Spinal cord (tissue), 10 donors: Measurements from ENCODE around the gene TTC9. TPM values are rescaled to one million over a fixed set of nuclear protein-coding genes. Genes with fewer than 3 reads are reported as not detected.

Source experiments
- DNase-seq, 6 donors: peaks; one replicate each; pipeline versions ENCODE4 v3.0.0 to v3.0.0-alpha.2; 2013 to 2015; ENCODE audit warnings: low spot score in 6 of 6, low read depth in 4 of 6
- H3K27ac ChIP-seq: one replicate; pipeline ENCODE4 v1.5.1; 2013; ENCODE audit warnings: low read depth, low read length, control low read depth
- H3K27me3 ChIP-seq: one replicate; pipeline ENCODE4 v1.6.1; 2013; ENCODE audit warnings: low read length; ENCODE audit not compliant: control insufficient read depth, insufficient read depth
- H3K36me3 ChIP-seq: one replicate; pipeline ENCODE4 v1.6.1; 2013; ENCODE audit warnings: low read length; ENCODE audit not compliant: control insufficient read depth, insufficient read depth
- H3K4me1 ChIP-seq: one replicate; pipeline ENCODE4 v1.6.1; 2013; ENCODE audit warnings: low read length; ENCODE audit not compliant: control insufficient read depth, insufficient read depth
- H3K4me3 ChIP-seq: one replicate; pipeline ENCODE4 v1.5.1; 2013; ENCODE audit warnings: low read depth, low read length, control low read depth
- H3K9me3 ChIP-seq: one replicate; pipeline ENCODE4 v1.6.1; 2013; ENCODE audit warnings: low read length; ENCODE audit not compliant: control insufficient read depth, insufficient read depth
- WGBS: methylation state at CpG from one replicate; pipeline ENCODE4 v1.1.5; 2013; ENCODE audit warnings: missing lambda C conversion rate; ENCODE audit not compliant: insufficient coverage; 5-methylcytosine and 5-hydroxymethylcytosine counted together
- polyA plus RNA-seq, 2 donors: library from polyadenylated mRNA; unstranded; fragments of 120-200 nt; gene quantifications; one replicate each; pipeline ENCODE4 v1.2.1, GENCODE V29; 2013; ENCODE audit not compliant: insufficient read length in 2 of 2
- total RNA-seq, 2 donors: library from RNA; depleted of rRNA in 1 of 2; stranded (reverse); fragments of 120-200 nt in 1 of 2; fragments of >200 nt in 1 of 2; gene quantifications; one replicate each; pipeline versions ENCODE4 v1.2.3 to v1.2.4, GENCODE V29; 2013 to 2014
- donor health status: healthy.

Gene TTC9
- total and polyA plus RNA-seq, 4 donors: 10.0 to 41.1 (median 25.1) TPM

- H3K4me3 ChIP-seq: no peak overlapping the region
- peak overlapping the region; percentile 33 for H3K27ac ChIP-seq
- 82% methylated on average over 12 of the region's 15 CpGs for WGBS
- no peaks in the 10 kb centered on the region for H3K9me3 ChIP-seq
- H3K27me3 ChIP-seq: no peaks in the 10 kb centered on the region
- H3K4me1 ChIP-seq: peaks cover 19% of the 10 kb centered on the region
- DNase-seq: peak in 1 of 6 donors; percentile 57
- peaks cover 24% of the 10 kb centered on the region for H3K36me3 ChIP-seq
These were observed 29.4 kb downstream of the TTC9 start for GRCh38 chr14:70670992-70671651.

DNA sequence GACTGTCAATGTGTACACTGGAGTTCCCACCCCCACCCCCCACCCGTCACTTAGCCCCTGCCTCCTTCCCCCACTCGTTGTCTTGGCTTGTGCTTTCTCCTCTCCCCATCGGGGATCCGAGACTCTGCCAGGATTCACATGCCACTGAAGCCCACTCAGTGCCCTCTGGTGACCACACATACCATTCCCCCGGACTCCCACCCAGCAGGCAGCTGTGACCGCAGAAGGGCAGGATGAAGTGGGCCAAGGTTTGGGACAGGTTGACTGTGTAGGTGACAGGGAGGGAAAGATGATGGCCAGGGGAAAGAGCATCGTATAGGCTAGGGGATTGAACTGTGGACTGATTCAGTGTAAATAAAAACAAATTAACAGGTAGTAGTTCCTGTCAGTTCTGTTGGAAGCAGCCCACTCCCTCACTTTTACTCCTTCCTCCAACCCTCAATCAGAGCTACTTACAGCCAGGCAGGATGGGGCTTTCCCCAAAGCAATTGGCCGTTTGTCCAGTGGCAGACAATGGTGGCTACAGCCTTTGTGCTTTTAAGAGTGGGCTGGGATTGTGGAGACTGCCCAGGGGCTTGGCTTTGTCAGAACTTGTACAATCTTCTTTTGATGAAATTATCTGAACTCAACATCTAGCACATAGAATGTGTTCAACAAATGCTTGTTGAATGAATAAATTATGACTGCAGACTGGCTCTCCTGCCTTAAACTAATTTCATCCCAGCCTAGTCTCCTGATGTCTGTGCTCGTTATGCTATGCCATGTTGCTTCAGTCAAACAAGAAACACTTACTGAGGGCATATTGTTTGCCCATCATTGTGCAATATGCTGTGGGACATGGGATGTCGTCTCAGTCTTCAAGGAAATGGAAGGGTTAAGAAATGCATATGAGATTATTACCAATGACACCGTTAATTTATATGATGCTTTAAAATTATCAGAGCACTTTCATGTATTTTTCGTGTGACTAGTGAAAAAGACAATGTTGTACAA, 30.2 kb downstream of the TTC9 start:
- no peak overlapping the region for H3K4me3 ChIP-seq
- 33% methylated on average over 3 of the region's 12 CpGs for WGBS
- H3K9me3 ChIP-seq: no peaks in the 10 kb centered on the region
- no peaks in the 10 kb centered on the region for H3K27me3 ChIP-seq
- no peak for DNase-seq
- peaks cover 19% of the 10 kb centered on the region for H3K4me1 ChIP-seq
- peaks cover 24% of the 10 kb centered on the region for H3K36me3 ChIP-seq
- H3K27ac ChIP-seq: no peak overlapping the region

- Histone ChIP-seq H3K27ac (no peak overlapping the region), H3K36me3 (peaks cover 8% of the 10 kb centered on the region), H3K27me3 (no peaks in the 10 kb centered on the region), H3K4me3 (no peak overlapping the region), H3K4me1 (no peaks in the 10 kb centered on the region), H3K9me3 (no peaks in the 10 kb centered on the region)
- no peak for DNase-seq
- WGBS: 95% methylated on average over 3 of the region's 6 CpGs
These were observed 35.6 kb downstream of the TTC9 start for GRCh38 chr14:70677341-70677740.

DNA sequence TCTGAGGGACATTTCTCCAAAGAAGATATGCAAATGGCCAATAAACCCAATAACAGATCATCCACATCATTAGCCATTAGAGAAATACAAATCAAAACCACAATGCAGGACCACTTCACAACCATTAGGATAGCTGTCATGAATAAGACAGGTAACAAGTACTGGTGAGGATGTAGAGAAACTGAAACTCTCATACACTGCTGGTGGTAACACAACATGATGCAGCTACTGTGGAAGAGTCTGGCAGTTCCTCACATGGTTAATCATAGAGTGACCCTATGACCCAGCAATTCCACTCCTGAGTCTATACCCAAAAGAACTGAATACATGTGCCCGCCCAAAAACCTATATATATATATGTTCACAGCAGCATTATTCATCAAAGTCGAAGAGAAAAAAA, 39.0 kb downstream of the TTC9 start:
- no CpG with 5 or more reads among the region's 2 CpGs for WGBS
- DNase-seq: no peak

DNA sequence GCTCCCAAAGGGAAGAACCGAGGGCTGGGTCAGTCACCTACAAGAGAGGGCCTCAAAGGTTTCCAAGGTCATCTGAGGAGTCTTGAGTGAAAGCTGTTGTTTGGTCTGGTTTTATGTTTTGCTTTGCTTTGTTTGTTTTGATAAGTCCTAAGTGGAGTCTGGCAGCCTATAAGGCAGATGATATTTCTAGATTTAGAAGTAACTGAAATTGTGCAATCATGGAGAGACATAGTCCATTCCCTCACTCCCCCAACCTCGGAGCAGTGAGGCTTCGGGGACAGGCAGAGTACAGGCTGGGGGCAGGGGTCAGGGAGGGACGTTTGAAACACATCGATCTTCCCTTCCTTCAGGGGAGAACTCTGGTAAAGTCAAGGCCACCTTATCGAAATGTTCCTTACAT, 42.3 kb downstream of the TTC9 start:
- WGBS: 48% methylated on average over 3 of the region's 6 CpGs

More for the DNA sequence above, 39.0 kb downstream of the TTC9 start:
- Histone ChIP-seq H3K4me1 (no peaks in the 10 kb centered on the region), H3K9me3 (no peaks in the 10 kb centered on the region), H3K4me3 (no peak overlapping the region), H3K27me3 (no peaks in the 10 kb centered on the region), H3K27ac (no peak overlapping the region), H3K36me3 (peaks cover 4% of the 10 kb centered on the region)

GRCh38 chr14:70685474-70686197, 43.9 kb downstream of the TTC9 start:
- Histone ChIP-seq H3K4me1 (no peaks in the 10 kb centered on the region), H3K4me3 (no peak overlapping the region), H3K27ac (no peak overlapping the region), H3K9me3 (no peaks in the 10 kb centered on the region), H3K27me3 (no peaks in the 10 kb centered on the region), H3K36me3 (no peaks in the 10 kb centered on the region)
- DNase-seq: peak in 1 of 6 donors; percentile 35
- no CpG with 5 or more reads among the region's 7 CpGs for WGBS

More for the DNA sequence above, 42.3 kb downstream of the TTC9 start:
- H3K27ac ChIP-seq: no peak overlapping the region
- H3K4me1 ChIP-seq: no peaks in the 10 kb centered on the region
- DNase-seq: no peak
- no peaks in the 10 kb centered on the region for H3K27me3 ChIP-seq
- no peaks in the 10 kb centered on the region for H3K36me3 ChIP-seq
- H3K4me3 ChIP-seq: no peak overlapping the region
- no peaks in the 10 kb centered on the region for H3K9me3 ChIP-seq

DNA sequence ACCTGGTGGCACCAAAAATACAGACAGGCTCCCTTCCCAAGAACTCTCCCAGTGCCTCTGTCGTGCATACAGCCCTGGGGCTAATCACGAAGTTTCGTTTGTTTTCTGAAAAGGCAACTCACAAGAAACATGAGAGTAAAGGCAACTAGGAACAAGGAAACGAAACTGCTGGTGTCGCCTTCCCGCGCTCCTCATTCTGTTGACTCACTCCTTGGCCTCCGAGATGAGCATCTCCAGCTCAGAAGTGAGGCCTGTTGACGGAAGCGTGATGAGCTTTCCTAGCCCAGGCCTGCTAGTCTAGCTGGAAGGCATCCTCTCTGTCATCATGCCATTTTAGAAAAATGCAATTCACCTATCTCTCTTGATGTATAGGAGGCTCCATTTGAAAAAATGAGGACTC, 50.5 kb downstream of the TTC9 start:
- H3K36me3 ChIP-seq: no peaks in the 10 kb centered on the region
- no peak for DNase-seq
- WGBS: 84% methylated on average over 10 of the region's 10 CpGs
- no peaks in the 10 kb centered on the region for H3K4me1 ChIP-seq
- H3K27me3 ChIP-seq: no peaks in the 10 kb centered on the region
- no peak overlapping the region for H3K4me3 ChIP-seq
- H3K27ac ChIP-seq: no peak overlapping the region
- H3K9me3 ChIP-seq: no peaks in the 10 kb centered on the region

- Histone ChIP-seq H3K27me3 (peaks cover 2% of the 10 kb centered on the region), H3K4me1 (no peaks in the 10 kb centered on the region), H3K9me3 (no peaks in the 10 kb centered on the region), H3K4me3 (no peak overlapping the region), H3K27ac (no peak overlapping the region), H3K36me3 (no peaks in the 10 kb centered on the region)
- WGBS: no CpG with 5 or more reads among the region's 2 CpGs
- peak in 1 of 6 donors; percentile 89 for DNase-seq
These were observed 54.3 kb downstream of the TTC9 start for GRCh38 chr14:70696026-70696425.

DNA sequence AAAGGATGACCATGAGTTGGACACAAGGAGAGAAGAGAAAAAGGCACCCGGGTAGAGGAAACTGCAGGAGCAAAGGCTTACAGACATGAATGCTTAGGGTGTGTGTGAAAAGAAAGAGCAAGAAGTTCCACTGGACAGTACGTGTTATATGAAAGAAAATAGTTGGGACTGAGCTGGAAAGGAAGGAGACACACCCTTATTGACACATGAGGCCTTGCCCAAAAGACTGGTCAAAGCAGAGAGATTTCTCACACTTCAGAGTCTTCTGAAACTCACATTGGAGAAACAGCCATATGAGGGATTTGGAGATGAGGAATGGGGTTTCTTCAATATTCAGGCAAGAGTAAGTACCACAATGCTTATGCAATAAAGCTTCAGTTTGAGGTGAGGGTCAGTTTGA, 56.0 kb downstream of the TTC9 start:
- no peaks in the 10 kb centered on the region for H3K36me3 ChIP-seq
- H3K4me1 ChIP-seq: no peaks in the 10 kb centered on the region
- WGBS: 100% methylated on average over 1 of the region's 2 CpGs
- H3K4me3 ChIP-seq: no peak overlapping the region
- H3K9me3 ChIP-seq: no peaks in the 10 kb centered on the region
- no peak for DNase-seq
- peaks cover 2% of the 10 kb centered on the region for H3K27me3 ChIP-seq
- no peak overlapping the region for H3K27ac ChIP-seq
